Stimulated activated CD4-positive, alpha-beta T cell treated with anti-CD3 and anti-CD28 coated beads, Interleukin-2, amount 100 ng/mL, for 24 hours (primary cell): Measurements from ENCODE around the gene SLC13A1.
"Not testable (repeated sequence)": the region's sequence is repeated elsewhere in the genome, so short reads cannot be mapped to it uniquely, and the experiment has no call there.

Source experiments
- DNase-seq, 2 donors: peaks; one replicate each; pipeline ENCODE4 v3.0.0-alpha.2; 2020

SLC13A1 gene

GRCh38 chr7:123199883-123200282, at the start of gene SLC13A1:
Gene SLC13A1, minus strand, starts transcription at chr7:123199969. Its CDS starts 23 bp downstream, at chr7:123199946.
- DNase-seq: no peak

- DNase-seq: no peak
Observed at GRCh38 chr7:123244768-123245167, 45.0 kb upstream of the SLC13A1 start.

GRCh38 chr7:123242467-123243092, 42.8 kb upstream of the SLC13A1 start:
- DNase-seq: no peak

GRCh38 chr7:123241809-123242208, 42.0 kb upstream of the SLC13A1 start:
- no peak for DNase-seq

- no peak for DNase-seq
Observed at GRCh38 chr7:123231021-123232000, 31.5 kb upstream of the SLC13A1 start.

GRCh38 chr7:123230603-123231002, 30.8 kb upstream of the SLC13A1 start:
- DNase-seq: no peak

- no peak for DNase-seq
Observed at GRCh38 chr7:123230147-123230546, 30.4 kb upstream of the SLC13A1 start.

GRCh38 chr7:123229426-123229825, 29.7 kb upstream of the SLC13A1 start:
- no peak for DNase-seq

- not testable (repeated sequence) for DNase-seq
Observed at GRCh38 chr7:123227666-123228065, 27.9 kb upstream of the SLC13A1 start.

GRCh38 chr7:123220396-123220795, 20.6 kb upstream of the SLC13A1 start:
- DNase-seq: no peak

- no peak for DNase-seq
Observed at GRCh38 chr7:123218866-123219265, 19.1 kb upstream of the SLC13A1 start.

- DNase-seq: no peak
Observed at GRCh38 chr7:123216825-123217224, 17.1 kb upstream of the SLC13A1 start.

GRCh38 chr7:123215350-123215749, 15.6 kb upstream of the SLC13A1 start:
- DNase-seq: no peak

GRCh38 chr7:123211545-123211944, 11.8 kb upstream of the SLC13A1 start:
- no peak for DNase-seq

- DNase-seq: no peak
Observed at GRCh38 chr7:123210986-123211385, 11.2 kb upstream of the SLC13A1 start.

- no peak for DNase-seq
Observed at GRCh38 chr7:123209786-123210185, 10.0 kb upstream of the SLC13A1 start.

GRCh38 chr7:123208793-123209192, 9.0 kb upstream of the SLC13A1 start:
- DNase-seq: no peak

GRCh38 chr7:123204206-123204835, 4.6 kb upstream of the SLC13A1 start:
- no peak for DNase-seq

GRCh38 chr7:123201901-123202300, 2.1 kb upstream of the SLC13A1 start:
- DNase-seq: no peak

- no peak for DNase-seq
Observed at GRCh38 chr7:123198668-123199652, 809 bp downstream of the SLC13A1 start.

GRCh38 chr7:123198111-123198510, 1.7 kb downstream of the SLC13A1 start:
- no peak for DNase-seq

GRCh38 chr7:123193235-123193634, 6.5 kb downstream of the SLC13A1 start:
- DNase-seq: no peak
